HEK293T (cell line): ENCODE measurements around the gene STK24.

Experiments used
- BHLHE40 ChIP-seq: fragments of 450-650 bp; IDR thresholded peaks from 2 replicates; pipeline ENCODE4 v1.6.1; 2016; ENCODE audit warnings: mild to moderate bottlenecking, moderate library complexity, borderline replicate concordance
- ELF4 ChIP-seq: fragments of 450-650 bp; IDR thresholded peaks from 2 replicates; pipeline ENCODE4 v1.6.1; 2017; ENCODE audit warnings: antibody characterized with exemption
- FOXA1 ChIP-seq: fragments of 450-650 bp; IDR thresholded peaks from 2 replicates; pipeline ENCODE4 v1.6.1; 2016; ENCODE audit warnings: mild to moderate bottlenecking
- FOXK2 ChIP-seq: fragments of 450-650 bp; IDR thresholded peaks from 2 replicates; pipeline ENCODE4 v1.6.1; 2016; ENCODE audit warnings: mild to moderate bottlenecking
- FOXM1 ChIP-seq: fragments of 450-650 bp; IDR thresholded peaks from 2 replicates; pipeline ENCODE4 v1.6.1; 2017; ENCODE audit warnings: mild to moderate bottlenecking, borderline replicate concordance
- HDGF ChIP-seq: fragments of 450-650 bp; IDR thresholded peaks from 2 replicates; pipeline ENCODE4 v1.6.1; 2017; ENCODE audit warnings: antibody characterized with exemption, borderline replicate concordance
- L3MBTL2 ChIP-seq: fragments of 450-650 bp; conservative IDR thresholded peaks from 2 replicates; pipeline ENCODE4 v1.6.1; 2016; ENCODE audit warnings: mild to moderate bottlenecking
- PKNOX1 ChIP-seq: fragments of 450-650 bp; IDR thresholded peaks from 2 replicates; pipeline ENCODE4 v1.6.1; 2016
- SP1 ChIP-seq: fragments of 450-650 bp; IDR thresholded peaks from 2 replicates; pipeline ENCODE4 v1.6.1; 2017
- SUZ12 ChIP-seq: fragments of 450-650 bp; IDR thresholded peaks from 2 replicates; pipeline ENCODE4 v1.6.1; 2016; ENCODE audit warnings: mild to moderate bottlenecking
- TARDBP ChIP-seq: fragments of 450-650 bp; IDR thresholded peaks from 2 replicates; pipeline ENCODE4 v1.6.1; 2016
- ZNF384 ChIP-seq: fragments of 450-650 bp; IDR thresholded peaks from 2 replicates; pipeline ENCODE4 v1.6.1; 2016

- TF ChIP-seq FOXM1 (no peak), ELF4 (no peak), BHLHE40 (no peak), SP1 (no peak), FOXA1 (no peak), L3MBTL2 (no peak), TARDBP (no peak), PKNOX1 (no peak), FOXK2 (no peak), HDGF (no peak), ZNF384 (no peak), SUZ12 (no peak)
These were observed 86.6 kb downstream of the STK24 start for GRCh38 chr13:98490195-98490836.
